GM12801 (cell line): ENCODE data around the gene EBP.

Experiments used
- CTCF ChIP-seq: IDR thresholded peaks from one replicate; pipeline ENCODE4 v1.5.1; 2011; ENCODE audit warnings: control low read depth; ENCODE audit not compliant: insufficient read length; ENCODE audit errors: extremely low read depth

The EBP gene

GRCh38 chrX:48493890-48494364, 27.7 kb upstream of the EBP start:
- no peak for TF ChIP-seq CTCF

GRCh38 chrX:48496660-48497059, 24.9 kb upstream of the EBP start:
- TF ChIP-seq CTCF: no peak

- no peak for TF ChIP-seq CTCF
Observed at GRCh38 chrX:48497871-48498270, 23.7 kb upstream of the EBP start.

GRCh38 chrX:48498374-48498809, 23.2 kb upstream of the EBP start:
- TF ChIP-seq CTCF: no peak

GRCh38 chrX:48504261-48504660, 17.3 kb upstream of the EBP start:
- TF ChIP-seq CTCF: no peak

GRCh38 chrX:48505481-48505880, 16.1 kb upstream of the EBP start:
- no peak for TF ChIP-seq CTCF

GRCh38 chrX:48507246-48507645, 14.4 kb upstream of the EBP start:
- no peak for TF ChIP-seq CTCF
